ENCODE measurements around the gene COCH. TPM values are rescaled to one million over a fixed set of nuclear protein-coding genes. Genes with fewer than 3 reads are reported as not detected.

COCH gene
- total and polyA plus RNA-seq, 10 of the 15 experiments (the other 5 are each of a cell fraction or from before 2014, with no cell fraction given): 1.8 to 8.3 (median 5.1) TPM

- intact Hi-C loops (cut with micrococcal nuclease; ENCODE audit: unreplicated experiment): no loop called here
- DNase-seq (ENCODE audit: low read depth, low spot score): no peak
Observed at GRCh38 chr14:30889244-30889594, 14.9 kb downstream of the COCH start.

GRCh38 chr14:30893819-30894218, 19.5 kb downstream of the COCH start:
- Histone ChIP-seq H3K27ac (ENCODE audit: control insufficient read depth, insufficient read depth) (no peak overlapping the region), H3K27me3 (replicated peaks in 1 of 2; ENCODE audit: control insufficient read depth in 2 of 2, insufficient read depth in 2 of 2, low read length in 1 of 2) (no peaks in the 10 kb centered on the region), H3K4me2 (ENCODE audit: control insufficient read depth, insufficient read depth) (no peak overlapping the region), H3K4me3 (no peak overlapping the region), H4K20me1 (ENCODE audit: control insufficient read depth, insufficient read depth) (no peaks in the 10 kb centered on the region), H3K9ac (ENCODE audit: control insufficient read depth, insufficient read depth, low read length) (no peak overlapping the region), H3K9me3 (replicated peaks; ENCODE audit: control insufficient read depth, insufficient read depth, low read length) (no peaks in the 10 kb centered on the region), H2AFZ (ENCODE audit: control insufficient read depth, low read depth, low read length) (no peak overlapping the region), H3K4me1 (ENCODE audit: control insufficient read depth, insufficient read depth, low read length) (no peaks in the 10 kb centered on the region), H3K79me2 (ENCODE audit: control insufficient read depth, insufficient read depth, low read length) (no peaks in the 10 kb centered on the region), H3K36me3 (ENCODE audit: control insufficient read depth in 2 of 2, insufficient read depth in 2 of 2, low read length in 1 of 2) (peaks cover 5 to 10% of the 10 kb centered on the region in 2 experiments)
- ChIA-PET CTCF (no interaction called here), SMC1A (ENCODE audit: uncharacterized antibody, unreplicated experiment) (no interaction called here), RAD21 (ENCODE audit: unreplicated experiment) (no interaction called here), POLR2A (no interaction called here)
- intact Hi-C loops (cut with micrococcal nuclease; ENCODE audit: unreplicated experiment) (no loop called here), in situ Hi-C loops (cut with MboI) (no loop called here)
- BruUV-seq (replicated peaks): no TSS peak
- 95% methylated on average over 2 of the region's 2 CpGs for WGBS (ENCODE audit: insufficient coverage, insufficient replicate concordance, low lambda C conversion rate, missing lambda C conversion rate)
- DNase-seq (ENCODE audit: low read depth, low spot score): no peak
- no peak for ATAC-seq
- FAIRE-seq: no peak
- TF ChIP-seq EP300 (IDR thresholded peaks at IDR 0.05; ENCODE audit: borderline replicate concordance in 1 of 2, control insufficient read depth in 1 of 2, low read depth in 2 of 2, low read length in 2 of 2): no peak
- no peak for TF ChIP-seq E2F4 (IDR thresholded peaks at IDR 0.05; ENCODE audit: low read depth, low read length)
- TF ChIP-seq SUPT20H (IDR thresholded peaks at IDR 0.05; ENCODE audit: borderline replicate concordance, control insufficient read depth, low read depth, low read length): no peak
- TF ChIP-seq, protein P1, sequence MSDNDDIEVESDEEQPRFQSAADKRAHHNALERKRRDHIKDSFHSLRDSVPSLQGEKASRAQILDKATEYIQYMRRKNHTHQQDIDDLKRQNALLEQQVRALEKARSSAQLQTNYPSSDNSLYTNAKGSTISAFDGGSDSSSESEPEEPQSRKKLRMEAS (IDR thresholded peaks at IDR 0.05; ENCODE audit: low read depth, low read length): no peak
- no peak for TF ChIP-seq USF1 (IDR thresholded peaks at IDR 0.05; ENCODE audit: borderline replicate concordance, extremely low read length, insufficient read depth, low read depth, low read length)
- no peak for TF ChIP-seq NFYA (IDR thresholded peaks at IDR 0.05; ENCODE audit: borderline replicate concordance, low read depth, low read length)
- TF ChIP-seq FOS (IDR thresholded peaks at IDR 0.05; ENCODE audit: borderline replicate concordance, extremely low read depth, insufficient read length): no peak
- no peak for TF ChIP-seq SPI1 (IDR thresholded peaks at IDR 0.05; ENCODE audit: borderline replicate concordance, insufficient read depth, low read depth, low read length)
- no peak for TF ChIP-seq NR2C1 (IDR thresholded peaks at IDR 0.05)

More at GRCh38 chr14:30889244-30889594, 14.9 kb downstream of the COCH start:
- POLR2A ChIA-PET: no interaction called here
- Histone ChIP-seq H3K9me3 (replicated peaks; ENCODE audit: control insufficient read depth, insufficient read depth, low read length) (no peaks in the 10 kb centered on the region), H3K4me3 (no peak overlapping the region), H3K36me3 (ENCODE audit: control insufficient read depth in 2 of 2, insufficient read depth in 2 of 2, low read length in 1 of 2) (peaks cover 0 to 3% of the 10 kb centered on the region in 2 experiments; a peak in 1 of 4 replicates), H4K20me1 (ENCODE audit: control insufficient read depth, insufficient read depth) (no peaks in the 10 kb centered on the region), H3K9ac (ENCODE audit: control insufficient read depth, insufficient read depth, low read length) (no peak overlapping the region), H3K4me2 (ENCODE audit: control insufficient read depth, insufficient read depth) (no peak overlapping the region), H2AFZ (ENCODE audit: control insufficient read depth, low read depth, low read length) (no peak overlapping the region), H3K4me1 (ENCODE audit: control insufficient read depth, insufficient read depth, low read length) (no peaks in the 10 kb centered on the region), H3K79me2 (ENCODE audit: control insufficient read depth, insufficient read depth, low read length) (no peaks in the 10 kb centered on the region), H3K27me3 (replicated peaks in 1 of 2; ENCODE audit: control insufficient read depth in 2 of 2, insufficient read depth in 2 of 2, low read length in 1 of 2) (no peaks in the 10 kb centered on the region), H3K27ac (ENCODE audit: control insufficient read depth, insufficient read depth) (no peak overlapping the region)
- FAIRE-seq: no peak
- in situ Hi-C loops (cut with MboI): no loop called here
- RAD21 ChIA-PET (ENCODE audit: unreplicated experiment): no interaction called here
- 57% methylated on average over 4 of the region's 4 CpGs for WGBS (ENCODE audit: insufficient coverage, insufficient replicate concordance, low lambda C conversion rate, missing lambda C conversion rate)
- TF ChIP-seq DPF2 (IDR thresholded peaks at IDR 0.05) (no peak), EED (IDR thresholded peaks at IDR 0.05; ENCODE audit: low read depth) (no peak), KLF5 (IDR thresholded peaks at IDR 0.05; ENCODE audit: partially characterized antibody) (no peak), MEF2A (IDR thresholded peaks at IDR 0.05; ENCODE audit: insufficient read depth, low read depth, low read length) (no peak), YBX1 (IDR thresholded peaks at IDR 0.05) (no peak), BRCA1 (IDR thresholded peaks at IDR 0.05; ENCODE audit: low read depth, low read length) (no peak), CBX3 (IDR thresholded peaks at IDR 0.05; ENCODE audit: borderline replicate concordance, low read depth) (no peak), ZSCAN29 (IDR thresholded peaks at IDR 0.05) (no peak), EGR1 (IDR thresholded peaks at IDR 0.05; ENCODE audit: borderline replicate concordance in 1 of 2, low read depth in 2 of 2, low read length in 2 of 2) (no peak), TAF1 (IDR thresholded peaks at IDR 0.05; ENCODE audit: borderline replicate concordance, low read depth, low read length) (no peak), EP300 (IDR thresholded peaks at IDR 0.05; ENCODE audit: borderline replicate concordance in 1 of 2, control insufficient read depth in 1 of 2, low read depth in 2 of 2, low read length in 2 of 2) (no peak), BCL11A (IDR thresholded peaks at IDR 0.05; ENCODE audit: low read depth, low read length) (no peak), SUPT20H (IDR thresholded peaks at IDR 0.05; ENCODE audit: borderline replicate concordance, control insufficient read depth, low read depth, low read length) (no peak)
- ATAC-seq: no peak
- BruUV-seq (replicated peaks): no TSS peak
- CTCF ChIA-PET: no interaction called here
- SMC1A ChIA-PET (ENCODE audit: uncharacterized antibody, unreplicated experiment): interaction anchor here (0.6 kb wide), 1 partner anchor 14 kb away, joined by 3 read pairs; no protein-coding TSS in a partner anchor

Data from GM12878 (cell line).